Suprapubic skin (tissue), 4 donors: Measurements from ENCODE around the gene TTC28.

ENCODE experiments used
- EP300 ChIP-seq: sonication (generic); formaldehyde crosslinking; IDR thresholded peaks from one replicate; pipeline ENCODE4 v1.6.1; 2017; ENCODE audit warnings: antibody characterized with exemption
- POLR2A ChIP-seq, 2 donors: fragments of 450-650 bp; IDR thresholded peaks; one replicate each; pipeline ENCODE4 v1.6.1; 2017; ENCODE audit warnings: antibody characterized with exemption in 2 of 2, mild to moderate bottlenecking in 2 of 2, moderate library complexity in 2 of 2
- POLR2AphosphoS5 ChIP-seq, 3 donors: sonication (generic); formaldehyde crosslinking; IDR thresholded peaks; one replicate each; pipeline ENCODE4 v1.6.1; 2017; ENCODE audit warnings: antibody characterized with exemption in 3 of 3
- TF ChIP-seq, protein P1 (sequence below), 2 donors: fragments of 200-600 bp in 1 of 2; fragments of 450-650 bp in 1 of 2; sonication (generic) in 1 of 2; IDR thresholded peaks; one replicate each; pipeline ENCODE4 v1.5.1; 2016 to 2019; ENCODE audit warnings: antibody characterized with exemption in 2 of 2, mild to moderate bottlenecking in 1 of 2, moderate library complexity in 1 of 2

DNA sequence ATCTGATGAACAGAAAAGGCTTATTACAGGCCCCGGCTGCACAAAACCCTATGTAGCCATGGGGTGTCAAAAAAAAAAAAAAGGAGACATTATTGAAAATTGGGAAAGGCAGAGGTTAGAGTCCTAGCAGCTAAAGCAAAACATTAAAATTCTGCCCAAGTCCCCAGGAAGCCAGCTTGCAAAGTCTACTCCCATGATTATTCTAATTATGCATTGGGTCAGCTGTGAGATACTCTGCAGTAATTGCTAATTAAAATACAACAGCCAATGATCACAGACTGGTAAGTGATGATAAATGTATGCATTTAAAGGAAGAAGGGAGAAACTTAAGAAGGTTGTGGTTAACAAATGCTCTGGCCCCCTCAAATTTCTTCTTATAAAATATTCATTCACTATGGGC lies 473.7 kb downstream of the TTC28 start:
- TF ChIP-seq, protein P1, sequence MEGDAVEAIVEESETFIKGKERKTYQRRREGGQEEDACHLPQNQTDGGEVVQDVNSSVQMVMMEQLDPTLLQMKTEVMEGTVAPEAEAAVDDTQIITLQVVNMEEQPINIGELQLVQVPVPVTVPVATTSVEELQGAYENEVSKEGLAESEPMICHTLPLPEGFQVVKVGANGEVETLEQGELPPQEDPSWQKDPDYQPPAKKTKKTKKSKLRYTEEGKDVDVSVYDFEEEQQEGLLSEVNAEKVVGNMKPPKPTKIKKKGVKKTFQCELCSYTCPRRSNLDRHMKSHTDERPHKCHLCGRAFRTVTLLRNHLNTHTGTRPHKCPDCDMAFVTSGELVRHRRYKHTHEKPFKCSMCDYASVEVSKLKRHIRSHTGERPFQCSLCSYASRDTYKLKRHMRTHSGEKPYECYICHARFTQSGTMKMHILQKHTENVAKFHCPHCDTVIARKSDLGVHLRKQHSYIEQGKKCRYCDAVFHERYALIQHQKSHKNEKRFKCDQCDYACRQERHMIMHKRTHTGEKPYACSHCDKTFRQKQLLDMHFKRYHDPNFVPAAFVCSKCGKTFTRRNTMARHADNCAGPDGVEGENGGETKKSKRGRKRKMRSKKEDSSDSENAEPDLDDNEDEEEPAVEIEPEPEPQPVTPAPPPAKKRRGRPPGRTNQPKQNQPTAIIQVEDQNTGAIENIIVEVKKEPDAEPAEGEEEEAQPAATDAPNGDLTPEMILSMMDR (IDR thresholded peaks at IDR 0.05): no peak
- TF ChIP-seq POLR2A (IDR thresholded peaks at IDR 0.05) (no peak), EP300 (no peak), POLR2AphosphoS5 (IDR thresholded peaks at IDR 0.05) (no peak)
